Bronchial epithelial cell (primary cell): Measurements from ENCODE around the gene RAB10. TPM values are rescaled to one million over a fixed set of nuclear protein-coding genes. Genes with fewer than 3 reads are reported as not detected.

Experiments
- DNase-seq: peaks from one replicate; pipeline ENCODE4 v3.0.0-alpha.2; 2010; ENCODE audit warnings: low read depth
- FAIRE-seq: peaks from 2 replicates; lab custom pipeline; 2011; peaks lifted over from hg19 to GRCh38; lab: Jason Lieb, UNC
- H3K27me3 ChIP-seq: 2 replicates; pipeline ENCODE4 v1.5.1; 2011; ENCODE audit warnings: low read length; ENCODE audit not compliant: control insufficient read depth, insufficient read depth
- H3K36me3 ChIP-seq: 2 replicates; pipeline ENCODE4 v1.5.1; 2011; ENCODE audit warnings: low read length; ENCODE audit not compliant: control insufficient read depth, insufficient read depth
- H3K4me3 ChIP-seq: 2 replicates; pipeline ENCODE4 v1.5.1; 2011; ENCODE audit warnings: mild to moderate bottlenecking, low read depth, low read length, control low read depth
- CTCF ChIP-seq: IDR thresholded peaks from 2 replicates; pipeline ENCODE4 v1.5.1; 2011; ENCODE audit warnings: mild to moderate bottlenecking, moderate library complexity, low read length, control low read depth, inconsistent platforms; ENCODE audit not compliant: insufficient read depth, severe bottlenecking
- total RNA-seq: library from RNA; depleted of rRNA; stranded (reverse); fragments of >200 nt; gene quantifications from 2 replicates; pipeline ENCODE4 v1.2.1, GENCODE V29; 2014

The RAB10 gene
- total RNA-seq, 1 donor from 2014 or later: 308 TPM

GRCh38 chr2:26173776-26174482 lies 140.0 kb downstream of the RAB10 start:
- no peak for FAIRE-seq
- DNase-seq: no peak
- Histone ChIP-seq H3K27me3 (peaks cover 11% of the 10 kb centered on the region), H3K36me3 (no peaks in the 10 kb centered on the region), H3K4me3 (no peak overlapping the region)
- TF ChIP-seq CTCF: no peak

DNA sequence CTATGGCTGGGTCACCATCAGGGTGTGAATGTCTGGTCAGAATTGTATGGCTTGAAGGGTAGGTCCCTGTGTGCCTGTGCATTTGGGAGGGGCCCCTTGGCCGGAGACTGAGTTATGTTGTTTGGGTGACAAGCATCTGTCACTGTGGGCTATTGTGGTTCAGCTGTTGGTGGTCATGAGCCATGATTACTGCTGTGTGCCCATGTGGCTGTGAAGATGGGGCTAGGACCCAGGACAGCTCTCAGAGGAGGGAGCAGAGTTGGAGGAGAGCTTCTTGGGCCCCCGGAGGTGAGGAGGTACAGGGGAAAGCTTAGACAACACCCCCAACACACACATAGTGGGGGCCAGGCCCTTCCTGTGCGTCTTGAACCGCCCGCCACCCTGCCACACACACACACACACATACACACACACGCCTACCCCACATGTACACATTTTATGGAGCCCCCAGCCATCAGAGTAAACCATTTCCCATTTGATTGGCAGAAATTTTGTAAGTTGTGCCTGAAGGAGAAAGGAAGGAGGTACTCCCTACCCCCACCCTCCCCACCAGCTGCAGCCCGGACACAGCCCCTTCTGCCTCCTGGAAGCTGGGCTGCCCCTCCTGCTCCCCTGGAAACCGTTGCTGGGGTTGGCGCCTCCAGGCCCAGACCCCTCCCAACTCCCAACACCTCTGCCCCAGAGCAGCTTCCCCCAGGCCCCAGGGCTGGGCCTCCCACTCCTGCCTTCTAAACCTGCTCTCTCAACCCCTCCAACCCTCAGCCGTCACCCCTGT lies 141.0 kb downstream of the RAB10 start:
- TF ChIP-seq CTCF: no peak
- FAIRE-seq (no peak), DNase-seq (no peak)
- H3K36me3 ChIP-seq: no peaks in the 10 kb centered on the region
- H3K4me3 ChIP-seq: no peak overlapping the region
- H3K27me3 ChIP-seq: peaks cover 11% of the 10 kb centered on the region

GRCh38 chr2:26175466-26176278 lies 141.8 kb downstream of the RAB10 start:
- DNase-seq (no peak), FAIRE-seq (no peak)
- Histone ChIP-seq H3K36me3 (no peaks in the 10 kb centered on the region), H3K27me3 (peaks cover 11% of the 10 kb centered on the region), H3K4me3 (no peak overlapping the region)
- no peak for TF ChIP-seq CTCF

DNA sequence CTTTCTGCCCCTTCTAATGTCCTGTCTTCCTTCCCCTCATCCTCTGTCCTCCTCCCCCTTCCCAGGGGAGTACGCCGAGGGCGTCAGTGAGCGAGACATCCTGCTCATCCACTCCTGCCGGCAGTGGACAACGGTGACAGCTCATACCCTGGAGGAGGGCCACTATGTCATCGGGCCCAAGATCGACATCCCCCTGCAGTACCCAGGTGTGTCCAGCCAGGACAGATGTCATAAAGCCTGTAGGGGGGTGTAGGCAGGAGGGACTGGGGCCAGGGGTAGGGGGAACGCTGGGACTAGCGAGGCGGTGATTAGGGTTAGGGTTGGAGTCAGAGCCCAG lies 142.4 kb downstream of the RAB10 start:
- peaks cover 11% of the 10 kb centered on the region for H3K27me3 ChIP-seq
- no peak overlapping the region for H3K4me3 ChIP-seq
- no peaks in the 10 kb centered on the region for H3K36me3 ChIP-seq
- FAIRE-seq (no peak), DNase-seq (no peak)
- TF ChIP-seq CTCF: no peak

DNA sequence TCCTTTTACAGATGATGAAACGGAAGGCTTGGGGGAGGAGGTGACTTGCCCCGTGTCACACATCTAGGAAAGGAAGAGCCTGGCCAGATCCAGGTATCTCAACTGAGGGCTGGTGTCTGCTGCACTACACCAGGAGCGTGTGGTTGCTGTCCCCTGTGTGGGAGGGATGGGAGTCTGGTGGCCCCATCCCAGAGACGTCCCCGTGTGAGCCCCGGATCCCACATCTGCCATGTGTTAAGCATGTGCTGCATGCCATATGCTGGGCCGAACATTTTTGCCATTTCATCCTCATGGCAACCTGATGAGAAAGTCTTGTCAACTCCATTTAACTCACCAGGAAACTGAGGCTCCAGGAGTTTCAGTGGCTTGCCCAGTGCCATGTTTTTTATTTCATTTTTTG lies 143.2 kb downstream of the RAB10 start:
- no peaks in the 10 kb centered on the region for H3K36me3 ChIP-seq
- FAIRE-seq: no peak
- peaks cover 10% of the 10 kb centered on the region for H3K27me3 ChIP-seq
- DNase-seq: no peak
- H3K4me3 ChIP-seq: no peak overlapping the region
- TF ChIP-seq CTCF: no peak
